ENCODE measurements around the gene DAB2IP.

GRCh38 chr9:121763561-121764370, 112.3 kb downstream of the DAB2IP start:
- TF ChIP-seq CTCF (IDR thresholded peaks at IDR 0.05) (no peak), SMAD4 (CRISPR knock-in tag; IDR thresholded peaks at IDR 0.05) (no peak)
